Natural killer cell treated with Interleukin-12 subunit alpha and Interleukin-12 subunit beta and Interleukin-15 and Interleukin-18, amount 100 ng/mL, for 72 hours (primary cell): ENCODE measurements around the gene VWF. TPM values are rescaled to one million over a fixed set of nuclear protein-coding genes. Genes with fewer than 3 reads are reported as not detected.

Source experiments
- ATAC-seq, 2 donors: fragments of 150-1000 bp; cut with Tn5 transposase in 1 of 2; sonication (Bioruptor Pico), chemical (Tn5 transposase) in 1 of 2; 2 replicates each; pipeline ENCODE4 v1.10.0; 2021
- DNase-seq: peaks from one replicate; pipeline ENCODE4 v3.0.0; 2022; ENCODE audit warnings: low spot score
- H3K27ac Mint-ChIP-seq, 2 donors: 1 replicate in 1 of 2; 2 replicates in 1 of 2; pipeline ENCODE4 v1.8.0; 2022; ENCODE audit warnings: mixed read lengths in 2 of 2, mild to moderate bottlenecking in 1 of 2, moderate library complexity in 1 of 2
- H3K27me3 Mint-ChIP-seq, 2 donors: 1 replicate in 1 of 2; 2 replicates in 1 of 2; pipeline ENCODE4 v1.8.0; 2022; ENCODE audit warnings: mixed read lengths in 2 of 2
- H3K36me3 Mint-ChIP-seq: one replicate; pipeline ENCODE4 v1.8.0; 2022; ENCODE audit warnings: mixed read lengths
- H3K4me1 Mint-ChIP-seq, 2 donors: 1 replicate in 1 of 2; 2 replicates in 1 of 2; pipeline ENCODE4 v1.8.0; 2022; ENCODE audit warnings: low read depth in 2 of 2, mixed read lengths in 2 of 2, mild to moderate bottlenecking in 1 of 2
- H3K4me3 Mint-ChIP-seq: one replicate; pipeline ENCODE4 v1.8.0; 2022; ENCODE audit warnings: mixed read lengths
- H3K9me3 Mint-ChIP-seq: 2 replicates; pipeline ENCODE4 v1.8.0; 2022; ENCODE audit warnings: mixed read lengths
- total RNA-seq, 2 donors: library from RNA; stranded (reverse); gene quantifications; one replicate each; pipeline ENCODE4 v1.2.3, GENCODE V29; 2022

Gene VWF
- total RNA-seq, 2 donors from 2014 or later = not detected

DNA sequence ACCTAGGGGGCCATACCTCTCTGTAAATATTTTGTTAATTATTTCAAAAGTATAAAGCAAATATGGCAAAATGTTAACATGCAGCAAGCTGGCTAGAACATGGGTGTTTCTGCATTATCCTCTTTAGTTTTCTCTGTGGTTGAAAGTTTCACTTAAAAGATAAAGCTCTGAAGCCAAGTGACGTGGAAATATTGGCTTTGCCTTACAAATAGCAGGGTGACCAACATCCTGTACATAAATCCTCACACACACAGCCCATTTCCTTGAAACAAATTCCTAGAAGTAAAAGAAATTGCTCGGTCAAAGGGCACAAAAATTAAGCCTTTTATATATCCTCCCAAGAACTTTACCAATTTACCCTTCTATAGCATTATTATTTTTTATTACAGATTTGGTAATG, 10.6 kb upstream of the VWF start:
- ATAC-seq (no peak), DNase-seq (no peak)
- Mint-ChIP-seq H3K9me3 (no peaks in the 10 kb centered on the region), H3K4me1 (peaks cover 10 to 11% of the 10 kb centered on the region in 2 donors), H3K36me3 (no peaks in the 10 kb centered on the region), H3K4me3 (no peak overlapping the region), H3K27me3 (peaks cover 3 to 6% of the 10 kb centered on the region in 2 donors), H3K27ac (no peak overlapping the region)

DNA sequence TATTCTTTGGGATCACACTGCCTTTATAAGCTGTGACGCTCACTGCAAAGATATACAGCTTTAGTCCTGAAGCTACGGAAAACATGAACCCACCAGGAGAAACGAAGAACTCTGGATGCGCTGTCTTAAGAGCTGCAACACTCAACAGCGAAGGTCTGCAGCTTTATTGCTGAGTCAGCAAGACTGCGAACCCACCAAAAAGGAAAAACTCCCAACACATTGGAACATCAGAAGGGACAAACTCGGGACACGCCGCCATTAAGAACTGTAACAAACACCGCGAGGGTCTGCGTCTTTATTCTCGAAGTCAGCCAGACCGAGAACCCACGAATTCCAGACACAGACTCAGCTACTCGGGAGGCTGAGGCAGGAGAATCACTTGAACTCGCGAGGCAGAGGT, 9.2 kb upstream of the VWF start:
- Mint-ChIP-seq H3K27me3 (peaks cover 0 to 3% of the 10 kb centered on the region in 2 donors), H3K27ac (no peak overlapping the region), H3K36me3 (no peaks in the 10 kb centered on the region), H3K4me3 (no peak overlapping the region), H3K4me1 (peaks cover 3 to 9% of the 10 kb centered on the region in 2 donors), H3K9me3 (no peaks in the 10 kb centered on the region)
- ATAC-seq = no peak
- no peak for DNase-seq

DNA sequence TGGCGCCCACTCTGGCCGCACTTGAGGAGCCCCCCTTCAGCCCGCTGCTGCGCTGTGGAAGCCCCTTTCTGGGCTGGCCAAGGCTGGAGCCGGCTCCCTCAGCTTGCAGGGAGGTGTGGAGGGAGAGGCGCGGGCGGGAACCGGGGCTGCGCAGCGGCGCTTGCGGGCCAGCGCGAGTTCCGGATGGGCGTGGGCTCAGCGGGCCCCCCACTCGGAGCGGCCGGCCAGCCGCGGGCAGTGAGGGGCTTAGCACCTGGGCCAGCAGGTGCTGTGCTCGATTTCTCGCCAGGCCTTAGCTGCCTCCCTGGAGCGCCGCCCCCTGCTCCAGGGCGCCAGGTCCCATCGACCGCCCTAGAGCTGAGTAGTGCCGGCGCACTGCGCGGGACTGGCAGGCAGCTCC, 8.0 kb upstream of the VWF start:
- Mint-ChIP-seq H3K36me3 (no peaks in the 10 kb centered on the region), H3K9me3 (no peaks in the 10 kb centered on the region), H3K4me3 (no peak overlapping the region), H3K27ac (no peak overlapping the region), H3K4me1 (peaks cover 0 to 6% of the 10 kb centered on the region in 2 donors), H3K27me3 (peaks cover 0 to 8% of the 10 kb centered on the region in 2 donors)
- DNase-seq (no peak), ATAC-seq (no peak)

DNA sequence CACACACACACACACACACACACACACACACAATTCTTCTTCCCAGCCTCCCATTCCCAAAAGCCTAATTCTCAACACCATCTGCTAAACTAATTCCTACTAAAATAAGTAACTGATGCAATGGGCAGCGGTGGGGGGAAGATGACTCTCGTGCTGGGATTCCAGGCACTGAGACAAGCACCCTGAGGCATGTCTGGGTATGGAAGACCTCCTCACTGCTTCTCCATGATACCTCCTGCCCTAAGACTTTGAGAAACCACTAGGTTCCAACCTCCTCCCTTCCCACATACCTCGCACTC, 789 bp upstream of the VWF start:
- DNase-seq (no peak), ATAC-seq (no peak)
- H3K36me3 Mint-ChIP-seq = no peaks in the 10 kb centered on the region
- H3K9me3 Mint-ChIP-seq = no peaks in the 10 kb centered on the region
- H3K27me3 Mint-ChIP-seq = peaks cover 0 to 6% of the 10 kb centered on the region in 2 donors
- no peak overlapping the region for H3K27ac Mint-ChIP-seq
- no peaks in the 10 kb centered on the region for H3K4me1 Mint-ChIP-seq
- H3K4me3 Mint-ChIP-seq = no peak overlapping the region

DNA sequence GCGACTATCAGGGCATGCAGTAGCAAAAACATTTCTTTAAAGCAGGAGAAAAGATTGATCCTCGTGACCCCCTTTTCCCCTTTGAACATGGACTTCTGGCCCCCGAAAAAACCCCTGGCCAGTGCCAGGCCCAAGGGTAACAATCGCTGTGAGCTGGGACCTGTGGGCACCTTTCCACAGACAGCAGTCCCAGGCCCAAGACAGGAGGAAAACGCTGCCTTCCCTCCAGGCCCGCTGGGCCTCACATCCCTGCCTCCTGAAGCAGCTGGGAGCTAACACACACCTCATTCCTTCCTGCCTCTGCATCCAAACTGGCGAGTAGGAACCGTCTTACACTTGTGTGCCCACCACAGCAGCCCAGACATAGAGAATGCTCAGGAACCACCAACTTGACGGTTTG, 1.2 kb downstream of the VWF start:
- Mint-ChIP-seq H3K27ac (no peak overlapping the region), H3K36me3 (no peaks in the 10 kb centered on the region), H3K4me1 (no peaks in the 10 kb centered on the region), H3K4me3 (no peak overlapping the region), H3K9me3 (no peaks in the 10 kb centered on the region), H3K27me3 (peaks cover 8% of the 10 kb centered on the region in 2 donors)
- no peak for DNase-seq
- no peak for ATAC-seq

DNA sequence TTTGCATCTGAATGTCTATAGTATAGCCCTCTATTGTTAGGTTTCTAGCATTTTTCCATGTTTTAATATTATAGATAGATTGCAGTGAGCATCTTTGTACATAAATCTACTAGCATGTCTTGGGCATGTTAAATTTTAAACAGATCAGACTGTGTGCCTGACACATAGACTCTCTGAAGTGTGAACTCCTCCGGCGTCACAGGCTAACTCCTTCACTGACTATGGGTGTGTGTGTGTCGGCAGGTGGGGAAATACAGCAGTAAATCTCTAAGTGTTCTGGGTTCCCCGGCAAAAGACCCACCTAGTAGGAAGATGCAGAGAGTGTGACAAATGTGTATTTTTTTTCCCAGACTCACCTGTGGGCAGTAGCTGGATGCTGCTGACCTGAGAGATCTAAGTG, 2.3 kb downstream of the VWF start:
- Mint-ChIP-seq H3K27me3 (peaks cover 5 to 8% of the 10 kb centered on the region in 2 donors), H3K36me3 (no peaks in the 10 kb centered on the region), H3K4me1 (no peaks in the 10 kb centered on the region), H3K27ac (no peak overlapping the region), H3K9me3 (no peaks in the 10 kb centered on the region), H3K4me3 (no peak overlapping the region)
- ATAC-seq = no peak
- no peak for DNase-seq

DNA sequence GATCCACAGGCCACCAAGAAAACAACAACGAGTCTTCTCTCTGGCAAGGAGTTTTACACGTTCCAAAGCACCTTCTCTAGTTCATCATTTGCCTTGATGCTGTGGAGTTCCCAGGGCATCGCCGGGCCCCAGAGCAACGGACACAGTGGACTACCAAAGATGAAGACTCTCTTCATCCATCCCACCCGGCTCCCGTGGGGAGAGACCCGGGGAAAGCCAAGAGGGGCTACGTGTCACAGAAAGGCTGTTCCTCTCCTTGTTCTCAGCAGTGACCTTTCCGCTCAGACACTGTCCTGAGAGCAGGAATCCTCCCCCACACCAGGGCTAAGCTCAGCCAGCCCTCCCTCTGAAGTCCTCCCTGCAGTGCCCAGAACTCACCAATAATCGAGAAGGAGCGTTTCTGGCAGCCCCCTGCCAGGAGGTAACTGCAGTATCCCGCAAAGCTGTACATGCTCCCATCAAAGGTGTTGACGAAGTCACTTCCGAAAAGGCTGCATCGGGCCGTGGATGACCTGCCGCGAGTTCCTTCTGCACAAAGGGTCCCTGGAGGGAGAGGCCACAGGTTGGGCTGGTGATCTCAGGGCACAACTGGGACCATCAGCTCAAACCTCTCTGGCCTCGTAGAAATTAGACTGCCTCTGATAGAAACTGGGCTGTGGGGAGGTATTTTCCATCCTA, 3.5 kb downstream of the VWF start:
- Mint-ChIP-seq H3K4me3 (no peak overlapping the region), H3K27ac (no peak overlapping the region), H3K36me3 (no peaks in the 10 kb centered on the region), H3K27me3 (peaks cover 5 to 8% of the 10 kb centered on the region in 2 donors), H3K9me3 (no peaks in the 10 kb centered on the region), H3K4me1 (no peaks in the 10 kb centered on the region)
- ATAC-seq (no peak), DNase-seq (no peak)

DNA sequence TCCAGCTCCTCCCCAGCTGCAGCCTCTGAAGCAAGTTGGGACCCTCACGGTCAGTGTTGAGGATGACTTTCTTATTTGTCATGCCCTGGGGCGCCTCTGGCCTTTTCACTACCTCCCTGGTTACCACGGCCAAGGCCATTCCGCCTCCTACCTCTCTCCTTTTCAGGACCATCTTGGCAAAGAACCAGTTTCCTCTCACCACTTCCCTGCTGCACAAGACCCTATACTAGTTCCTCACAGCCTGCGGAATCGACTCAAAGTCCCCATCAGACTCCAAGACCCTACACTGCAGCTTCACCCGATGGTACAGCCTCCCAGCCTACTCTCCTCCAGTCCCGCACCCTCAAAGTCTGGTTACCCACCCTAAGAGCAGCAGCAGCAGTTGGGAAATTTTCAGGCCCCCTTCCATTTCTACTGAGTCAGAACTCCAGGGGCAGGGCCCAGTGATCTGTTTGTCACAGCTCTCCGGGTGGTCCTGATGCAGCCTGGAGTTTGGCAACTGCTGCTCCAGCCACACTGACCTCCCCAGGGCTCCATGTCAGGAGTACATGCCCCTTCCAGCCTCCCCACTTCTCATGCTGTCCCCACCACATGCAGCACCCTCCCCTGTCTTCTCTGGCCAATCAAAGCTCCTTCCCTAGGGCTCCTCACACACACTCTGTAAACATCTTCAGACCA, 5.4 kb downstream of the VWF start:
- H3K27ac Mint-ChIP-seq = peak overlapping the region in 1 of 2 donors; percentile 5
- H3K9me3 Mint-ChIP-seq = no peaks in the 10 kb centered on the region

DNA sequence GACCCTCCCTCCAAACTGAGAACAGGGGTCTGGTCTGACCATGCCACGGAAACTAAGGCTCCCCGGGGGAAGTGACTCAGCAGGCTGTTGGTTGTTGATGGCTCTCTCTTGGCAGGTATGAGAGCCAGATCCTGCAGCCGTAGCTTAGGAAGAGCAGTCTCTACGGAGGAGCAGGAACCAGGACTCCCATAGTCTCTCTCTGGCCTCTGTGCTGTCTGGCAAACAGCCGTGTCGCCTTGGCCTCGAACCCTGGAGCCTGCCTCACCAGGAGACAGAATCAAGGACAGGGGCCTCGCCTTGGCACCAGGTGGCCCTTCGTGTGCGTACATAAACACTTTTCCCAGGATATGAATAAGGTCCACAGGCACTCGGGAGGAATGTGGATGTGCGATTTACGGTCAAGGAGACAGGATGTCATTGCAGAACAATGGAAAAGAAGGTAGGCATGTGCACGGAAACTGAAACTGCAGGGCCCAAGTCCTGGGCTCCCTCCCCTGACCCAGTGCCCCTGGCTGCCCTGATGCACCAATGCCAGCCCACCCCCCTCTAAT, 7.9 kb downstream of the VWF start:
- Mint-ChIP-seq H3K27me3 (peaks cover 3 to 8% of the 10 kb centered on the region in 2 donors), H3K27ac (no peak overlapping the region), H3K4me3 (no peak overlapping the region), H3K36me3 (no peaks in the 10 kb centered on the region), H3K4me1 (peaks cover 6 to 11% of the 10 kb centered on the region in 2 donors), H3K9me3 (no peaks in the 10 kb centered on the region)
- DNase-seq (no peak), ATAC-seq (no peak)

More for the DNA sequence above, 5.4 kb downstream of the VWF start:
- DNase-seq (no peak), ATAC-seq (no peak)
- Mint-ChIP-seq H3K27me3 (peaks cover 5 to 8% of the 10 kb centered on the region in 2 donors), H3K4me1 (no peaks in the 10 kb centered on the region), H3K4me3 (no peak overlapping the region), H3K36me3 (no peaks in the 10 kb centered on the region)

DNA sequence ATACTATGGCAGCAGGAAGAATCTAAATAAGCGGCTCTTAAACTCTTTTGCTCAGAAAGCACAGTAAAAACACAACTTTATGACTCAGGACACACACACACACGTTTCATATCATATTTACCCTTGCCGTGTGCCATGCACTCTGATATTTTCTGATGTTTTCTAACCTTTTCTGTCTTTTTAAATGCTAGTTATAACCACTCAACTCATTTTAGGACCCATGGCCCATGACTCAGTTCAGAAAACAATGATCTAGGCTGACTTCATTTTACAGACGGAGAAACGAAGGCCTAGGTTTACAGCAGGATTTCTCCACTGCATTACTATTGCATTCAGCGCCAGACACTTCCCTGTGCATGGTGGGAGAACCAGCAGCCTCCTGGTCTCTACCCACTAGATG, 9.1 kb downstream of the VWF start:
- Mint-ChIP-seq H3K9me3 (no peaks in the 10 kb centered on the region), H3K27ac (no peak overlapping the region), H3K27me3 (peaks cover 3 to 8% of the 10 kb centered on the region in 2 donors), H3K4me1 (peaks cover 6 to 11% of the 10 kb centered on the region in 2 donors), H3K4me3 (no peak overlapping the region), H3K36me3 (no peaks in the 10 kb centered on the region)
- no peak for DNase-seq
- no peak for ATAC-seq

DNA sequence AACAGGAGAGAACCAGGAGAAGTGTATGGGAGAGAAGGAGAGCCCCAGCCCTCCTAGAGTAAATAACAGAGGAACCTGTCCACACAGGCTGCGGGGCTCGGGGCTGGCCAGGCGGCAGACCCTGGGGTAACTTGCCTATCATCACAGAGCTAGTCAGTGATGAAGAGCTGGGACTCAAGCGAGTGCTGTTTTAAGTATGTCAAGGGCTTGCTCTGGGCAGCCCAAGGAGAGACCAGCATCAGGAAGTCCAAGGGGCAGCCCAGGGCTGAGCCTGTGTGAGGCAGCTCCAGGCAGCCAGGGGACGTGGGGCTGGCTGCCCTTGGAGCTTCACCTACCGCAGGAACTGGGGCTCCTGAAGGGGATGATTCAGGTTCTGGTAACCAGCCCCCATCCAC, 10.0 kb downstream of the VWF start:
- H3K36me3 Mint-ChIP-seq = no peaks in the 10 kb centered on the region
- H3K4me3 Mint-ChIP-seq = no peak overlapping the region
- H3K9me3 Mint-ChIP-seq = no peaks in the 10 kb centered on the region
- peaks cover 3 to 8% of the 10 kb centered on the region in 2 donors for H3K27me3 Mint-ChIP-seq
- ATAC-seq (peak in 1 of 2 donors; percentile 13), DNase-seq (no peak)
- H3K4me1 Mint-ChIP-seq = peaks cover 6 to 11% of the 10 kb centered on the region in 2 donors
- no peak overlapping the region for H3K27ac Mint-ChIP-seq

DNA sequence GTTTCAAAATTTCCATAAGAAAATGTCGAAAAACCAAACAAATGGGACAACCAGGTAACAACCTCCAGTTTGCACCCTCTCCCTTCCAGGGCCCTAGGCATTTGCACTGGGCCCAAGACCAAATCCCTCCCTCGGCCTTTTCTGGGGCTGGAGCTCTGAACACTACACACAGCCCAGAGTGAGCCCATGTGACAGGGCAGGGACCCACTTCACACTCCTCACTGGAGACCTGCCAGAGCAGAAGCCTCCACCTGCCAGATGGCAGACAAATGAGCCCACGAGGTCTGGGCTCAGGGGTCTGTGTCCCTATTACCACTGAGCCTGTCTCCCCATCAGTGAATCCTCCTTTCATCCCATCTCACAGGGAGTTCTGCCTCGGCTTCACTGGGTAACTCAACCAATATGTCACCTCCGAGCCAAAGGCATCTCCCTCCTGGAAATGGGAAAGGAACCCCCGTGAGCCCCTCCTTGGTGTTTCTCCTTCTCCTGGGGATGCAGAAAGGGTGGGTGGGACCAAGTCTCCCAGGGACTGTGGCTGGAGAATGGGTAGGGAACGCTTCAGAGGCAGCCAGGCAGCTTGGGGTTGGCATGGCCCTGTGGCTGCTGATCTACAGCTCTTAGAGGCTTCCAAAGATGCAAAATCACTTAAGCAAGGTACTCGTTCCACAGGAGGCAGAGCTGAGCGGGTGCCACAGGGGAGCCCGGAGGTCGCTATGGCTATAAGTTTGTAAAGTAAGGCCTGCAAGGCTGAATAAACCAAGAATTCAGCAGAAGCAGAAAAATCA, 10.6 kb downstream of the VWF start:
- Mint-ChIP-seq H3K4me1 (peaks cover 6 to 11% of the 10 kb centered on the region in 2 donors), H3K27ac (no peak overlapping the region), H3K4me3 (no peak overlapping the region), H3K27me3 (peaks cover 2% of the 10 kb centered on the region in 2 donors), H3K9me3 (no peaks in the 10 kb centered on the region), H3K36me3 (no peaks in the 10 kb centered on the region)
- ATAC-seq = no peak
- no peak for DNase-seq

DNA sequence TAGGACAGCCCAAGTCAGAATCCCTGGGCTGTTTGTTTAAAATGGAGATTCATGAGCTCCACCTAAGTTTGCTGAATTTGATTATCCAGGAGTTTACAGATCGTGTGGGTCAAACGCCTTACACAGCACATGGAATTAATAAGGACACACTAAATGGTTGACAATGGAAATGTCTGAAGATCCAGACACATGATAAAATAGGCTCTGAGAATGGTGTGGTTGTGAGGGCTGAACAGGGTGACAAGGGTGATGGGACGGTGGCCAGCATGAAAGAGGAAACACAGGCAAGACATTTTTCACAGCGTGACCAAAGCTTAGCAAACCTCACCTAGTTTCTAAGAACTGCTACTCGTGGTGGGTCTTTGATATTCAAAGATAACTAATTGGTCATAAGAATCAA, 12.5 kb downstream of the VWF start:
- no peak for DNase-seq
- H3K4me1 Mint-ChIP-seq = peaks cover 6 to 11% of the 10 kb centered on the region in 2 donors
- no peak overlapping the region for H3K27ac Mint-ChIP-seq
- no peaks in the 10 kb centered on the region for H3K27me3 Mint-ChIP-seq
- ATAC-seq = no peak
- no peaks in the 10 kb centered on the region for H3K36me3 Mint-ChIP-seq
- H3K9me3 Mint-ChIP-seq = no peaks in the 10 kb centered on the region
- no peak overlapping the region for H3K4me3 Mint-ChIP-seq

DNA sequence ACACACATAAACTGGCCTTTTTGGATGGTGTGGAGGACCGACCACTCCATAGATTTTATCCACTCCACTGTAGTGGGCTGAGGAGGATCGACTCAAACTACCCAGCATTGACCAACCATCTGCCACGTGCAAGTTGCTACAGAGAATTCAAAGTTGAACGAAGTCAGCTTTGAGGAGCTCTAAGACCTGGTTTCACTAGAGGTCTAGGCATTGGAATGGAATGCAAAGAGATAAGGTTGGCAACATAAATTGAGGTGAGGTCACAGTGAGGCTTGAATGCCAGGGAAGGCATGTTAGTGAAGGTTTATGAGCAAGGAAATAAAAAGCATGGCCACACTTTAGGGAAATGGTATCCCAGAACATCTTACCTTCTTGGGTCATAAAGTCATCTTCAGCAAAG, 14.5 kb downstream of the VWF start:
- no peak overlapping the region for H3K27ac Mint-ChIP-seq
- no peak overlapping the region for H3K4me3 Mint-ChIP-seq
- no peaks in the 10 kb centered on the region for H3K9me3 Mint-ChIP-seq
- peaks cover 6 to 11% of the 10 kb centered on the region in 2 donors for H3K4me1 Mint-ChIP-seq
- ATAC-seq (no peak), DNase-seq (no peak)
- H3K36me3 Mint-ChIP-seq = no peaks in the 10 kb centered on the region
- H3K27me3 Mint-ChIP-seq = no peaks in the 10 kb centered on the region
